CD4-positive, alpha-beta T cell treated with Interleukin-6 for 4 hours (primary cell): ENCODE results near the gene ENPP3.
"Not testable (repeated sequence)": the region's sequence is repeated elsewhere in the genome, so short reads cannot be mapped to it uniquely, and the experiment has no call there.

Experiments
- DNase-seq: peaks from one replicate; pipeline ENCODE4 v3.0.0-alpha.2; 2020; ENCODE audit warnings: mixed read lengths

ENPP3 gene

DNA sequence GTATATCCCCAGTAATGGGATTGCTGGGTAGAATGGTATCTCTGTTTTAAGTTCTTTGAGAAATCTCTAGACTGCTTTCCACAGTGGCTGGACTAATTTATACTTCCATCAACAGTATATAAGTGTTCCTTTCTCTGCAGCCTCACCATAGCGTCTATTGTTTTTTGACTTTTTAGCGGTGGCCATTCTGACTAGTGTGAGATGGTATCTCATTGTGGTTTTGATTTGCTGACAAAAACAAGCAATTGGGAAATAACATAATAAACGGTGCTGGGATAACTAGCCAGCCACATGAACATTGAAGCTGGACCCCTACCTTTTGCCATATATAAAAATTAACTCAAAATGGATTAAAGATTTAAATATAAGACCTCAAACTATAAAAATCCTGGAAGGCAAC, 49.9 kb downstream of the ENPP3 start:
- no peak for DNase-seq

DNA sequence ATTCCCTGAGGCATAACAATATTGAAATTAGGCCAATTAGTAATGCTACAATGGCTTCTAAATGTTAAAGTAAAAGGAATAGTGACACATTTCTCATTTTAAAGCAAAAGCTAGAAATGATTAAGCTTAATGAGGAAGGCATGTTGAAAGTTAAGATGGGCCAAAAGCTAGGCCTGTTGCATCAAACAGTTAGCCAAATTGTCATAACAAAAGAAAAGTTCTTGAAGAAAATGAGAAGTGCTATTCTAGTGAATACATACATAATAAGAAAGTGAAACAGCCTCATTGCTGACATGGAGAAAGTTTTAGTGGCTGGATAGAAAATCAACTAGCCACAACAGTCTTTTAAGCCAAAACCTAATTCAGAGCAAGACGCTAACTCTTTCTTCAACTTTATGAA, 51.2 kb downstream of the ENPP3 start:
- no peak for DNase-seq

DNA sequence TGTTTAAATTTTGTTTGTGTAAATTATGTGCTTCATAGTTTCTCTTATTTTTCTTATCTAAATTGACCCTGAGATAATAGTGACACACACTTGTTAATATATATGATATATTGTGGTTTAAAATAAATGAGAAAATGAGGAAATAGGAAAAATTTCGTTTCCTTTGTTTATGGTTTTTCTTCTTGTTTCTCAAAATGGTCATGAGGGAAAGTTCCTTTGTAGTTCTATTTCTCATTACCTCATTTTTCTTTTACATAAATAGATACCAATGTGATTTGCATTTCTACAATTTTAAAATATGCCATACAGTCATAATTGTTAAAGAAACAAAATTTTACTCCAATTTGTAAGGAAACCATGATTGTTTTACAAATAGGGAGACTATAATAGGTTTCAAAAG, 54.9 kb downstream of the ENPP3 start:
- DNase-seq, result no peak

DNA sequence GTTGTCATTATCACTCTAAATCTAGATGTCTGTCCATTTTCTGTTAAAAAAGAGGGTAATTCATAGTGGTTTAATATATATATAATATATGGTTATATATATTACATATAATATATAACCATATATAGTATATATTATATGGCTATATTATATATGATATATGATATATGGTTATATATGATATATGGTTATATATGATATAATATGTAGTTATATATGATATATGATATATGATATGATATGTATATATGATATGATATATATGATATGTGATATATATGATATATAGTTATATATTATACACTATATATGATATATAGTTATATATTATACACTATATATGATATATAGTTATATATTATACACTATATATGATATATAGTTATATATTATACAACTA, 55.5 kb downstream of the ENPP3 start:
- no peak for DNase-seq

DNA sequence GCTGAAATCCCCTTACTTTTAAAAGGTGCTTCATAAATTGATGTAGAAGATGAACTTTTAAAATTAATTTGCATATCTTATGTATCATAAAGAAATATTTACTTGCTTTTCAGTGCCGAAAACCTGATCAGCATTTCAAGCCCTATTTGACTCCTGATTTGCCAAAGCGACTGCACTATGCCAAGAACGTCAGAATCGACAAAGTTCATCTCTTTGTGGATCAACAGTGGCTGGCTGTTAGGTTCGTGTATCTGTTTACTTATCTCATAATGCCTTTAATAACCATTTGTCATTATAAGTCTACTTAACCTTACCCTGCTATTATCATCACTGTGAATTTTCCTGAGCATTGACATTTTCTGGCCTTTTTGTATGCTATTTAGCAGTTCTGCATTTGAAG, 56.3 kb downstream of the ENPP3 start:
- DNase-seq, result no peak

DNA sequence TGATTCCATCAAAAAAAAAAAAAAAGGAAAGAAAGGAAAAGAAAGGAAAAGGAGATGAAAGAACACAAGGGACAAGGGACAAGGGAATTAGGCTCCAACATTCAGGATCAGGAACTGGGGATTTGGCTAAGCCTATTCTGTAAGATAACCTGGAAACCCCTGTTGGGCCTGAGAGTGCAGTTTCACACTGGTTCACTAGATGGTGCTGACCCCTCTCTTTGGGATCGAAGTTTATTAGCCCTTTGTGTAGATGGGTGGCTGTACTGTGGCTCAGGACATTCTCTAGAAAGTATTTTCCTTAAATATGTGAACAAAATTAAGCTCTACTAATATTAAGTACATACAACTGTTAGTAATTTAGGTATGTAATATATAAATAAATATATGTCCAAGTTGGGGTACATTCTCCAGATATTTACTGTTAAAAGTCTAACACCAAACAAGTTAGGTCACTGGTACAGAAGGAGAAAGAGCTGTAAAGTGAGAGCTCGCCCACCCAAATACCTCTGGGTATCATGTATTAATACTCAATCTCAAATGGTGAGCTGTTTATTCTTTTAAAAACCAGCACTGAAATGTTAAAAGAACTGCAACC, 57.8 kb downstream of the ENPP3 start:
- no peak for DNase-seq

DNA sequence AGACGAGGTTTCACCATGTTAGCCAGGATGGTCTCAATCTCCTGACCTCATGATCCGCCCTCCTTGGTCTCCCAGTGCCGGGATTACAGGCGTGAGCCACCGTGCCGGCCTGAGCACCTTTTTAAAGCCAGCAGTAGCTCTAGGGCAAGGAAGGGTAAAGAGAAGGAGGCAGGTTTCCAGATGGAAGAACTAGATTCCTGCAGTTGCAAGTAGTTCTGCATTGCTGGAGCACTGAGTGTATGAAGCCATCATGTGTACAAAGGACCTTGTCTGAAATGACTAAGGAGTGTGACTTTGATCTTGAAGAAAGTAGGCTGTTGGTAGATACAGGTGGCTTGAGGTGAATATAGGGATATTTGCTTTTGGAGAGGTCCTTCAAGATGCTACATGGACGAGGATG, 59.9 kb downstream of the ENPP3 start:
- no peak for DNase-seq

DNA sequence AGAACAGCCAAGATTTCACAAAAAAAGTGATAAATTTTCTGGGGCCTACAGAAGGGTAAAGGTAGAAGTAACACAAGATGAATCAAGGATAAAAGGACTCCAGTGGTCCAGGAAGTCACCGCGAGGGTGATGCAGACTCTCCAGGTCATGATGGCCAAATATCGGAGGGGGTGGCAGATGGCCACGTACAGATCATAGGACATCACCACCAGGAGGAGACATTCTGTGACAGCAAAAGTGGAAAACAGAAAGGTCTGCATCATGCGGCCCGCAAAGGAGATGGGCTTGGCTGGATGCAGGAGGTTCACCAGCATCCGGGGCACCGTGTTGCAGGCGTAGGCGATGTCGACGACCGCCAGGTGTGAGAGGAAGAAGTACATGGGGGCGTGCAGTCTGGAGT, 63.7 kb downstream of the ENPP3 start:
- DNase-seq, result not testable (repeated sequence)

DNA sequence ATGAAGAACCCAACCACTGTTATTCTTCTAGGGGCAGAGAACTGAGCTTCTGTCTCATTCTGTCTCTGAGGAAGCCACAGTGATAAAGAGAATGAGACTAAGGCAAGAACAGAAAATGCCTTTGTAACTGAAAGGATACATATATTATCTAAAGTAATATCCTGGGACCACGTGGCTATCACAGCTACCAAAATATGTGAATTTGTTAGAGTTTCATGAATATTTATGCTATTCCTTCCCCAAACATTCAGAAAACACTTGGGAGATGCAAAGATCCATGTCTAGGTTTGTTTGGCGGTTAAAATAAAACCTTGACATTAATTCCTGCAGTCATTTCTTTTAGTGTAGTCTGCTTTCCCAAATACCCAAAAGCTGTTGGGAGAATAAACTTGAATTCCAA, 66.8 kb downstream of the ENPP3 start:
- DNase-seq, result not testable (repeated sequence)

DNA sequence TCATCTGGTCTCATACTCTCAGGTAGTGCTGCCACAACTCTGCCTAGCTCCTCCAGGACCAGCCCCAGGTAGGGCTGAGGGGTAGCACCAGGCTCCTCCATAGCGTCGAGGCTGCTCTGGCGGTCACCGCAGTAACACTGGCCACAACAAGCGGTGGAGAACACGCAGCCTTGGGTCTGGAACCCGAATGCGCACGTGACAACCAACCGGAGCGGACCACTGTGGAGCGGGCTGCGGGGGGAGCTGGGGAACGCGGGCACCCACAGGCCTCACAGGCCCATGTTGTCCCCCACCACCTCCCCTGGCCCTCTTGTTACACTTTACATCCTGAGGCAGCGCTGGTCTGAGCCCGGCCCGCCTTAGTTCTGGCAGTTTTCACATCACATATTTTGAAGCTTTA, 73.8 kb downstream of the ENPP3 start, which contains the start of gene CTAGE9:
Gene CTAGE9, minus strand, starts transcription at position 101 of the 400 bp plus-strand sequence. Its CDS starts 0 bp downstream, at position 101.
- not testable (repeated sequence) for DNase-seq

DNA sequence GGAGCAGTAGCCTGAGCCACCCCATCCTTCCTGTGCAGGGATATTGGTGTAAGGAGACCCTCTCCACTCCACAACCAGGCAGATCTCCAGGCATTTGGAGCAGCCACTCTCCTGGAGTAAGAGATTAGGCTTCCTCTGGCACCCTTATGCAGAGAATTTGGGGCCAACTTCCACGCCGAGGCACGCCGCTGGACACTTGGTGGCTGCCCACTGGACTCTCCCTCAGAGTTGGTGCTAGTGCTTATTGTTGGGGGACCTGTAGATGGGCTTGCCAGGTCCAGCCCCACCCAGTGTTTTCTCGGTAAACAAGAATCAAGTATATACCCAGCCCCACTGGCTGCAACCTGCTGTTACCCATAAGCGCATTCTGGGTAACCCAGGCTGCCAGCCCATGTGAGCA, 78.5 kb downstream of the ENPP3 start:
- not testable (repeated sequence) for DNase-seq

DNA sequence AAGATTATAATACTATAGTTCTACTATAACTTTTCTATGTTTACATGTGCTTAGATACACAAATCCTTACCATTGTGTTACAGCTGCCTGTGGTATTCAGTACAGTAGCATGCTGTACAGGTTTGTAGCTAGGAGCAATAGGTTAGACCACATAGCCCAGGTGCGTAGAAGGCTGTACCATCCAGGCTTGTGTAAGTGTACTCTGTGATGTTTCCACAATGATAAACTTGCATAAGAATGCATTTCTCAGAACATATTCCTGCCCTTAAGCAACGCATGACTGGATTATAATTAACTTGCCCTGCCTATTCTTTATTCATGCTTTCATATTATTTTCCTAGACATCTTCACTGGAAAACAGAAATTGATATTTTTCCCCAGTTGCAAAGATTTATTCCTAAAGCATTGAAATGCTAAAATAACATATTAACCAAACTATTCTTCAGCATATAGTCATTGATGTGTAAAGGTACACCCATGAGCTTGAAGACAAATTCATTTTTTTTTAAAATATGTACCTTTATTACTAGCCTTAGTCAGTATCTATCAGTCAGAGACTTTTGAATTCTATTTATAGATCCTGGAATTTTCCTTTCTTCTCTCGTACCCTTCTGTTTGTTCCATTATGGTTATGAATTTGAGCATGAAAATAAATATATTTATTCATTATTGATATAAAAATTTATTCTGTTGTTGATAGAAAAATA, 80.9 kb downstream of the ENPP3 start:
- no peak for DNase-seq

DNA sequence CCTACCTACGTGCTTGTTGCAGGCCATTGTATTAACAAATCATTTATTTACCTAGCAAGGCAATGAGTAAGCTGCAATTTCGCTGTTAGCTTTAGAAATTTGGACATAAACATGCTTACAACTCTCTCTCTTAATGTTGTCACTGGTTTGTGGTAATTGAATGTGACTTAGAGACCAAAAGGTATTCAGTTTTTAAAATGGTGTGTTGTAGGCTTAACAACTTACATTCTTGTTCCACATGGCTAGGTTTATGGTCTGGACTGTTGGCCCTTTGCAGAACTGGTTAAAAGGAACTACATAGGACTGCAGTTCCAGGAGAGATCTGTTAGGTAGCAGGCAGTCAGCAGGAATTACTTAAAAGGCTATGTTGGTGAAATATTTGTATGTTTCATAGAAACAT, 84.1 kb downstream of the ENPP3 start:
- DNase-seq, result no peak

DNA sequence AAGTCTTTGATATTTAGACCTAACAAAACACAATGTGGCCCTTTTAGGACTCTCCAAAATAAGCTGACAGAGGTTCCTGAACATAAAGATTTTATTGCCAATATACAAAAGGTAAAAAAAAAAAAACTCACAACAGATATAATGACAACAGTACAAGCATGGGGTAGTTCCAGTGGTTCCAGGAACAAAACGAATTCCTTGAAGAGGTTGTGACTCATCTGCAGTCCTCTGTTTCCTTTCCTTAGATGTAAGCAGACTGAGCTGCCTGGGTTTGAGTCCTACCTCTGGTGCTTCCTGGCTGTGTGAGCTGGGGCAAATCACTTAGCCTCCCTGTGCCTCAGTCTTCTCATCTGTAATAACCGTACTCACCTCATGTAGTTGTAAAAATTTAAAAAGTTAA, 87.0 kb downstream of the ENPP3 start:
- no peak for DNase-seq

DNA sequence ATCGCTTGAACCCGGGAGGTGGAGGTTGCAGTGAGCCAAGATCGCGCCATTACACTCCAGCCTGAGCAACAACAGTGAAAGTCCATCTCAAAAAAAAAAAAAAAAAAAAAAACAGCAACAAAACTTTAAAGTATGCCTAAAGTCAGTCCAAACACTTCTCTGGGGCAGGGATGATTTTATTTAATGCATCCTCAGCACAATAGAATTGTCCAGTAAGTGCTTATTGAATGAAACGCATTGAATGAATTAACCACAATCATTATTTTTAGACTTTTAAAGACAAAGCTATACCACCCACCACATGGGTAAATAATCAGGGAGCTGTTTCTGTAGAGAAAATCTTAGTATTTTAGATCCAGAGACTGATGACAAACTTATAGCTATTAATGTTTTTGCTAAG, 90.4 kb downstream of the ENPP3 start:
- DNase-seq, result no peak

DNA sequence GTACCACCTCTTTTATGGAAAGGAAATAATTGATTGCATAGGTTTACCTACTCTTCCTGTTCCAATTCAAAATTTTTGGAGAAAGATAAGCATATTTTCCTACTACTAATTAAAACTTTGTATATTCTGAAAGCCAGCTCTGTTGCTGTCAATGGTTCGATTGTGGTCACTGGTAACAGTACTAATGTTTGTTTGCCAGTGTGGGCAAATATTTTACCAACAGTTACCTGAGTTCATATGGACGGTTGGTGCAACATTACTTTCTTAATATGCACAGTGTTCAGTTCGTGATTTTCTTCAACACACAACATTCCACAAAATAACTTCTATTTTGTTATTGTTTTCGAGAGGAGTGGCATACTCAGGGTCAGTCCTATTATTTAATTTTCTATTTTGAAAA, 90.8 kb downstream of the ENPP3 start:
- DNase-seq, result no peak

DNA sequence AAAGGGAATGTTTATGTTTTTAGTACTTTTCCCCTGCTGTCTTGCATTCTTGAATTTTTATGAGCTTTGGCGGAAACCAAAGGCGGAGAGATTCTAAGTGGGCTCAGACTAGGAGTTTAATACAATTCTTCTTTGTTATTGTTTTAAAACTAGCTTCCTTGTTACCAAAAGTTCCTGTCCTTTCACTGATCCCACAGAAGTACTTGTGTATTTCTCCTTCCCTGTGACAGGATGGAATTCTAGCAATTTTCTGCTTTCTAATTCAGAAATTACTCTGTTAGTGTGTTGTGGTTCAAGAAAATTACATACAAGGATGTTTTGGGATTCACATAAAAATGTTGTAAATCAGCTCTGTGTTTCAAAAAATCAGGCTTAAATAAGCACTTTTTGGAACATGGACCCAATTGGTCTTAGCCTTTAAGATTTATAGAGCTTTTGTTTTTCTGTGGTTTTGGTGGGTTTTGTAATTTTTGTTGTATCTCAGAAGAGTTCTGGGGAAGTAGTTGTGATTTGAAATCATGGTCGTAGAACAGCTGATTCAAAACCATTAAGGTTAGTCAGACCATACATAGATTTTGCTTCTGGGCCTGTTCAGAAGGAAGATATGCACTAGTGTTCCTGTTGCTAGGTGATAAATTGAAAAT, 91.3 kb downstream of the ENPP3 start:
- no peak for DNase-seq

DNA sequence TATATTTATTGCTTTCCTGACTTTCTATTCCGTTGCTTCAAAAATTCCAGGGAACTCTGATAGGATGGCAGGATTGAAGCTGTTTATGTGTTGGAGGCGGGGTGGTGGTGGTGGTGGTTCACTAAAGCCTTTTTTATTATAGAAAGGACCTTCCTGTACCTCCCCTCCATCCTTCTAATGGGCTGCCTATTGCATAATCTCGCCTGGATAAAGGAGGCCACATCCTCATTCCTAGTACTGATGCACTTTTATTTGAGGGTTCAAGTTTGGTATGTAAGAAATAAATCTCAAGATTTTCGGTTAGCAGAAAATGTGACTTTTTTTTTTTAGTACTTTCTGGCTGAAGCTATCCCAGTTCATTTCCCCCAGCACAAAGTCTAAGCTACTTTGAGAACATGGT, 92.4 kb downstream of the ENPP3 start:
- no peak for DNase-seq

DNA sequence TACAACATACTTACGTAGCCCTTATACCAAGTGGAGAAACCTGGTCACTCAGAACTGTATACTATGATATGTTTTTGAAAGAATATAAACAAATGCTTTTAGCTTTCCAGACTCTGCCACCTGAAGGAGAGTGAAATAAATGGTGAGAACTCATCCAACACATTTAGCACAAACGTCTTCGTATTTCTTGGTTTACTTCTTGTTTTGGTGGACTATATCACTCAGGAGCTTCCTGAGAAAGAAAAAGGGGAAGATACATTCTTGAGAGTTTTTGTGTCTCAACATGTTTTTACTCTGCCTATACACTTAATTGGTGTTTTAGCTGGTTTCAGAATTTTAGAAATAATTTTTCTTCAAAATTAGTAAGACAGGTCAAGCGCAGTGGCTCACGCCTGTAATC, 93.2 kb downstream of the ENPP3 start:
- no peak for DNase-seq

DNA sequence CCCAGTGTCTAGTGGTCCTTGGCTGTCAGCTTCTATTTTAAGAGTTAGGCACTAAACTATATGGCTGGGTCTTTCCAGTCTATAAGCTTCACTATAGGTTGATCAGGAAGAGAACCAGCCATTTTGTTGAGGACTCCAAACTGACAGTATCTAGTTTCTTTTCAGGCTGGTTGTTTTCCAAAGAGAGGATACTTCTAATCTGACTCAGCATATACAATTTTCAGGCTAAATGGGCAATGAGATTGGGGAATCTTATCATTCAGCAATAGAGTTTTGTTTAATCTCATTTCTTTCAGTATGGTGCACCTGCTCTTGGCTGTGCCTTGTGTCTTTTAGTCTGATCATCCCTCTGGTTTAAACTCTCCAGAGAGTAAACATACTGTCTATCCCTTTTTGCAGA, 94.1 kb downstream of the ENPP3 start:
- DNase-seq, result no peak

DNA sequence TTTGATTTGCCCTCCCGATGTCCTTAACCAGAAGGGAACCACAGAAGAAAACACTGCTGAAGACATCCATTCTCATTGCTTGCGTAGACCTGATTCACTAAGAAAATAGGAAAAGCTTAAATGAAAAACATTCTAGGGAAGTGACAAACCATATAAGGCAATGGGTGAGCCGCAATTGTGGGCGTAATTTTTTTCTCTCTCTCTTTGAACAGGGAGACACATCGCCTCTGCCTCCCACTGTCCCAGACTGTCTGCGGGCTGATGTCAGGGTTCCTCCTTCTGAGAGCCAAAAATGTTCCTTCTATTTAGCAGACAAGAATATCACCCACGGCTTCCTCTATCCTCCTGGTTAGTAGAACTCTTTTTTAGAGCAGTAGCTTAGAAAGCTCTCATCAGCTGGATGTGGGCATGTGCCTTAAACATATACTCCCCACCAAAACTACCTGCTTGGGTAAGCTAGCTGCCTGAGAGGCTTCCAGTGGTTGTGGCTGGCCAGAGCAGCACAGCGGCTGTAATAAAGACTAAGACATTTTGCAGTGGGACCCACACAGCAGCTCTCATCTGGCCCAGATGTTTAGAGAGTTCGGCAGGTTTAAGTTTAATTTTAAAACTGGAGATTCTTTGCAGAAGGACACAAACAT, 96.4 kb downstream of the ENPP3 start:
- DNase-seq, result no peak

DNA sequence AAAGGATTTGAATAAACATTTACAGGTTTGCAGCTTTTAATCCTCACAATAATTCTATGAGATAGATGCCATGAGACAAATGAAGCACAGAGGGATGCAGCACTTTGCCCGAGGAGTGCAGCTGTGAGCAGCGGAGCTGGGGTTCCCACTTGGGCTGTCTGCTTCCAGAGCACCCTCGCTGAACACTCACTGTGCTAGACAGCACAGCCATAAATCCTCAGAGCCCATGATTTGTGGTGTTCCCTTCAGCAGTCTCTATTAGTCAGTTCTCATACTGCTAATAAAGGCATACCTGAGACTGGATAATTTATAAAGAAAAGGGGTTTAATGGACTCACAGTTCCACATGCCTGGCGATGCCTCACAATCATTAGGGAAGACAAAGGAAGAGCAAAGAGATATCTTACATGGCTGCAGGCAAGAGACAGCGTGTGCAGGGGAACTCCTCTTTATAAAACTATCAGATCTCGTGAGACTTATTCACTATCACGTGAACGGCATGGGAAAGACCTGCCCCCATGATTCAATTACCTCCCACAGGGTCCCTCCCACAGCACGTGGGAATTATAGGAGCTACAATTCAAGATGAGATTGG, 99.0 kb downstream of the ENPP3 start:
- DNase-seq, result no peak

DNA sequence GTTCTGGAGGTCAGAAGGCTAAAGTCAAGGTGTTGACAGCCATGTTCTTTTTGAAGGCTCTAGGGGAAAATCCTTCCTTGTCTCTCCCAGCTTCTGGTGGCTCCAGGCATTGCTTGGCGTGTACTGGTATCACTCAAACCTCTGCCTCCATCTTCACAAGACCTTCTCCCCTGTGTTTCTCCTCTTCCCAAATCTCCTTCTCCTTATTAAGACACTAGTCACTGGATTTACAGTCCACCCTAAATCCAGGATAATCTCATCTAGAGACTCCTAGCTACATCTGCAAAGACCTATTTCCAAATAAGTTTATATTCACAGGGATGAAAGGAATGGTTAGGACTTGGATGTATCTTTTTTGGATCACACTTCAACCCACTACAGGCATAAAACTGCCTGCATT, 99.7 kb downstream of the ENPP3 start:
- no peak for DNase-seq

DNA sequence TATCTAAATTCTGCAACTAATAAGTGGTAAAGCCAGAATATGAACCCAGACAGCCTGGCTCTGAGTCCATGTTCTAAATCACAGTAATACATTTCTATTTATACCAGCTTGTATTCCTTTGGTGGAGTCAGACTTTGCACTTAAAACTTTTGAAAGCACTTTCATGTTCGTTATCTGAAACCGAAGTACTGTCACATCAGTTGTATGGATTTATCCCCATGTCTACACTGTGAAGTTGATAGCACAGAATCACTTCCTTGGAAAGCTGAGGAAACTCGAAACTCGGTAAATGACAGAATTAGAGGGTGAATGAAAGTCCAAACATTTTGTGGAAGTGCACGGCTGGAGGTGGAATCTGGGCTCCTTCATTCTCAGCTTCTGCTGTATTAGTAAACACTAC, 102.0 kb downstream of the ENPP3 start:
- no peak for DNase-seq
